Measurements from ENCODE around the gene DCTN2.

DCTN2 gene

GRCh38 chr12:57530396-57531142 lies 16.4 kb downstream of the DCTN2 start:
- Histone ChIP-seq H3K36me3 (ENCODE audit: insufficient read depth, insufficient read length, low read length) (peaks cover 95% of the 10 kb centered on the region), H3K4me1 (ENCODE audit: insufficient read depth, insufficient read length) (peaks cover 4% of the 10 kb centered on the region), H3K9me3 (ENCODE audit: insufficient read depth, low read length) (no peaks in the 10 kb centered on the region), H3K27me3 (ENCODE audit: insufficient read depth, insufficient read length) (no peaks in the 10 kb centered on the region), H3K9ac (ENCODE audit: insufficient read length, low read depth) (no peak overlapping the region), H3K4me3 (ENCODE audit: insufficient read length, low read depth) (no peak overlapping the region)
- DNase-seq (ENCODE audit: low read depth, low spot score): no peak
- TF ChIP-seq SUZ12 (IDR thresholded peaks at IDR 0.05; ENCODE audit: extremely low read depth, insufficient read depth, insufficient read length) (no peak), ZNF274 (IDR thresholded peaks at IDR 0.05; ENCODE audit: low read depth, low read length) (no peak), YY1 (IDR thresholded peaks at IDR 0.05; ENCODE audit: insufficient read depth, insufficient read length) (no peak)

GRCh38 chr12:57529831-57530230 lies 17.2 kb downstream of the DCTN2 start:
- H3K9me3 ChIP-seq (ENCODE audit: insufficient read depth, low read length): no peaks in the 10 kb centered on the region
- H3K36me3 ChIP-seq (ENCODE audit: insufficient read depth, insufficient read length, low read length): peaks cover 95% of the 10 kb centered on the region
- H3K27me3 ChIP-seq (ENCODE audit: insufficient read depth, insufficient read length): no peaks in the 10 kb centered on the region
- no peak for DNase-seq (ENCODE audit: low read depth, low spot score)
- peaks cover 4% of the 10 kb centered on the region for H3K4me1 ChIP-seq (ENCODE audit: insufficient read depth, insufficient read length)
- no peak overlapping the region for H3K4me3 ChIP-seq (ENCODE audit: insufficient read length, low read depth)
- no peak for TF ChIP-seq YY1 (IDR thresholded peaks at IDR 0.05; ENCODE audit: insufficient read depth, insufficient read length)
- TF ChIP-seq ZNF274 (IDR thresholded peaks at IDR 0.05; ENCODE audit: low read depth, low read length): no peak
- no peak for TF ChIP-seq SUZ12 (IDR thresholded peaks at IDR 0.05; ENCODE audit: extremely low read depth, insufficient read depth, insufficient read length)
- no peak overlapping the region for H3K9ac ChIP-seq (ENCODE audit: insufficient read length, low read depth)

- no peak for DNase-seq (ENCODE audit: low read depth, low spot score)
- no peaks in the 10 kb centered on the region for H3K9me3 ChIP-seq (ENCODE audit: insufficient read depth, low read length)
- peaks cover 9% of the 10 kb centered on the region for H3K4me1 ChIP-seq (ENCODE audit: insufficient read depth, insufficient read length)
- peaks cover 95% of the 10 kb centered on the region for H3K36me3 ChIP-seq (ENCODE audit: insufficient read depth, insufficient read length, low read length)
- no peak overlapping the region for H3K9ac ChIP-seq (ENCODE audit: insufficient read length, low read depth)
- no peaks in the 10 kb centered on the region for H3K27me3 ChIP-seq (ENCODE audit: insufficient read depth, insufficient read length)
- TF ChIP-seq ZNF274 (IDR thresholded peaks at IDR 0.05; ENCODE audit: low read depth, low read length): no peak
- TF ChIP-seq SUZ12 (IDR thresholded peaks at IDR 0.05; ENCODE audit: extremely low read depth, insufficient read depth, insufficient read length): no peak
- TF ChIP-seq YY1 (IDR thresholded peaks at IDR 0.05; ENCODE audit: insufficient read depth, insufficient read length): no peak
- no peak overlapping the region for H3K4me3 ChIP-seq (ENCODE audit: insufficient read length, low read depth)
Observed at GRCh38 chr12:57528831-57529555, 18.0 kb downstream of the DCTN2 start.

- no peak for TF ChIP-seq YY1 (IDR thresholded peaks at IDR 0.05; ENCODE audit: insufficient read depth, insufficient read length)
- TF ChIP-seq SUZ12 (IDR thresholded peaks at IDR 0.05; ENCODE audit: extremely low read depth, insufficient read depth, insufficient read length): no peak
- Histone ChIP-seq H3K9me3 (ENCODE audit: insufficient read depth, low read length) (no peaks in the 10 kb centered on the region), H3K4me3 (ENCODE audit: insufficient read length, low read depth) (no peak overlapping the region), H3K9ac (ENCODE audit: insufficient read length, low read depth) (no peak overlapping the region), H3K36me3 (ENCODE audit: insufficient read depth, insufficient read length, low read length) (peaks cover 93% of the 10 kb centered on the region), H3K27me3 (ENCODE audit: insufficient read depth, insufficient read length) (no peaks in the 10 kb centered on the region), H3K4me1 (ENCODE audit: insufficient read depth, insufficient read length) (peaks cover 10% of the 10 kb centered on the region)
- no peak for DNase-seq (ENCODE audit: low read depth, low spot score)
Observed at GRCh38 chr12:57528176-57528575, 18.8 kb downstream of the DCTN2 start.

GRCh38 chr12:57527184-57527583 lies 19.8 kb downstream of the DCTN2 start:
- no peak for DNase-seq (ENCODE audit: low read depth, low spot score)
- H3K27me3 ChIP-seq (ENCODE audit: insufficient read depth, insufficient read length): no peaks in the 10 kb centered on the region
- H3K36me3 ChIP-seq (ENCODE audit: insufficient read depth, insufficient read length, low read length): peaks cover 83% of the 10 kb centered on the region
- no peak overlapping the region for H3K9ac ChIP-seq (ENCODE audit: insufficient read length, low read depth)
- peaks cover 10% of the 10 kb centered on the region for H3K4me1 ChIP-seq (ENCODE audit: insufficient read depth, insufficient read length)
- H3K4me3 ChIP-seq (ENCODE audit: insufficient read length, low read depth): no peak overlapping the region
- no peak for TF ChIP-seq SUZ12 (IDR thresholded peaks at IDR 0.05; ENCODE audit: extremely low read depth, insufficient read depth, insufficient read length)
- TF ChIP-seq ZNF274 (IDR thresholded peaks at IDR 0.05; ENCODE audit: low read depth, low read length): no peak
- no peak for TF ChIP-seq YY1 (IDR thresholded peaks at IDR 0.05; ENCODE audit: insufficient read depth, insufficient read length)
- H3K9me3 ChIP-seq (ENCODE audit: insufficient read depth, low read length): no peaks in the 10 kb centered on the region

GRCh38 chr12:57526477-57527126 lies 20.4 kb downstream of the DCTN2 start:
- Histone ChIP-seq H3K9me3 (ENCODE audit: insufficient read depth, low read length) (no peaks in the 10 kb centered on the region), H3K36me3 (ENCODE audit: insufficient read depth, insufficient read length, low read length) (peaks cover 77% of the 10 kb centered on the region), H3K4me3 (ENCODE audit: insufficient read length, low read depth) (no peak overlapping the region), H3K9ac (ENCODE audit: insufficient read length, low read depth) (no peak overlapping the region), H3K4me1 (ENCODE audit: insufficient read depth, insufficient read length) (peaks cover 13% of the 10 kb centered on the region), H3K27me3 (ENCODE audit: insufficient read depth, insufficient read length) (no peaks in the 10 kb centered on the region)
- TF ChIP-seq YY1 (IDR thresholded peaks at IDR 0.05; ENCODE audit: insufficient read depth, insufficient read length): no peak
- no peak for TF ChIP-seq ZNF274 (IDR thresholded peaks at IDR 0.05; ENCODE audit: low read depth, low read length)
- no peak for TF ChIP-seq SUZ12 (IDR thresholded peaks at IDR 0.05; ENCODE audit: extremely low read depth, insufficient read depth, insufficient read length)
- no peak for DNase-seq (ENCODE audit: low read depth, low spot score)
